Type B pancreatic cell (in vitro differentiated cells): ENCODE results near the gene R3HDM2. TPM values are rescaled to one million over a fixed set of nuclear protein-coding genes. Genes with fewer than 3 reads are reported as not detected.

Source experiments
- DNase-seq: peaks from one replicate; pipeline ENCODE4 v3.0.0; 2021; ENCODE audit warnings: mixed read lengths; ENCODE audit not compliant: unreplicated experiment; ENCODE audit errors: extremely low spot score
- H3K27ac Mint-ChIP-seq: 2 replicates; pipeline ENCODE4 v1.8.0; 2021; ENCODE audit warnings: mild to moderate bottlenecking, mixed read lengths
- H3K27me3 Mint-ChIP-seq: 2 replicates; pipeline ENCODE4 v1.8.0; 2021; ENCODE audit warnings: mixed read lengths
- H3K36me3 Mint-ChIP-seq: 2 replicates; pipeline ENCODE4 v1.8.0; 2021; ENCODE audit warnings: mixed read lengths
- H3K4me1 Mint-ChIP-seq: one replicate; pipeline ENCODE4 v1.8.0; 2021; ENCODE audit warnings: mixed read lengths; ENCODE audit not compliant: unreplicated experiment
- H3K4me3 Mint-ChIP-seq: 2 replicates; pipeline ENCODE4 v1.8.0; 2021; ENCODE audit warnings: mild to moderate bottlenecking, mixed read lengths
- H3K9me3 Mint-ChIP-seq: 2 replicates; pipeline ENCODE4 v1.8.0; 2021; ENCODE audit warnings: mixed read lengths
- CTCF ChIP-seq: fragments of 200-600 bp; sonication (generic); conservative IDR thresholded peaks from 2 replicates; pipeline ENCODE4 v1.5.0; 2021; ENCODE audit warnings: antibody characterized with exemption, mild to moderate bottlenecking
- total RNA-seq: library from RNA; stranded (reverse); gene quantifications from 2 replicates; pipeline ENCODE4 v1.2.1, GENCODE V29; 2021; ENCODE audit warnings: low replicate concordance

The R3HDM2 gene
- total RNA-seq, 1 donor from 2014 or later, result 59.0 TPM

GRCh38 chr12:57469296-57470164 lies 38.7 kb upstream of the R3HDM2 start:
- H3K4me3 Mint-ChIP-seq, result no peak overlapping the region
- peaks cover 54% of the 10 kb centered on the region for H3K27me3 Mint-ChIP-seq
- TF ChIP-seq CTCF, result no peak
- H3K36me3 Mint-ChIP-seq, result no peaks in the 10 kb centered on the region
- no peaks in the 10 kb centered on the region for H3K4me1 Mint-ChIP-seq
- DNase-seq, result no peak
- H3K27ac Mint-ChIP-seq, result no peak overlapping the region
- no peaks in the 10 kb centered on the region for H3K9me3 Mint-ChIP-seq

GRCh38 chr12:57467915-57468314 lies 37.1 kb upstream of the R3HDM2 start:
- no peak for TF ChIP-seq CTCF
- no peak overlapping the region for H3K27ac Mint-ChIP-seq
- no peaks in the 10 kb centered on the region for H3K36me3 Mint-ChIP-seq
- H3K4me3 Mint-ChIP-seq, result no peak overlapping the region
- H3K9me3 Mint-ChIP-seq, result no peaks in the 10 kb centered on the region
- peaks cover 5% of the 10 kb centered on the region for H3K4me1 Mint-ChIP-seq
- H3K27me3 Mint-ChIP-seq, result peaks cover 39% of the 10 kb centered on the region
- no peak for DNase-seq

- Mint-ChIP-seq H3K4me3 (no peak overlapping the region), H3K9me3 (no peaks in the 10 kb centered on the region), H3K27me3 (peaks cover 39% of the 10 kb centered on the region), H3K4me1 (peaks cover 11% of the 10 kb centered on the region), H3K27ac (no peak overlapping the region), H3K36me3 (no peaks in the 10 kb centered on the region)
- DNase-seq, result no peak
- no peak for TF ChIP-seq CTCF
Observed at GRCh38 chr12:57467212-57467874, 36.5 kb upstream of the R3HDM2 start.

GRCh38 chr12:57465747-57466505 lies 35.1 kb upstream of the R3HDM2 start:
- Mint-ChIP-seq H3K36me3 (no peaks in the 10 kb centered on the region), H3K27me3 (peaks cover 32% of the 10 kb centered on the region), H3K4me3 (no peak overlapping the region), H3K27ac (no peak overlapping the region), H3K4me1 (peaks cover 11% of the 10 kb centered on the region), H3K9me3 (no peaks in the 10 kb centered on the region)
- no peak for TF ChIP-seq CTCF
- DNase-seq, result no peak

DNA sequence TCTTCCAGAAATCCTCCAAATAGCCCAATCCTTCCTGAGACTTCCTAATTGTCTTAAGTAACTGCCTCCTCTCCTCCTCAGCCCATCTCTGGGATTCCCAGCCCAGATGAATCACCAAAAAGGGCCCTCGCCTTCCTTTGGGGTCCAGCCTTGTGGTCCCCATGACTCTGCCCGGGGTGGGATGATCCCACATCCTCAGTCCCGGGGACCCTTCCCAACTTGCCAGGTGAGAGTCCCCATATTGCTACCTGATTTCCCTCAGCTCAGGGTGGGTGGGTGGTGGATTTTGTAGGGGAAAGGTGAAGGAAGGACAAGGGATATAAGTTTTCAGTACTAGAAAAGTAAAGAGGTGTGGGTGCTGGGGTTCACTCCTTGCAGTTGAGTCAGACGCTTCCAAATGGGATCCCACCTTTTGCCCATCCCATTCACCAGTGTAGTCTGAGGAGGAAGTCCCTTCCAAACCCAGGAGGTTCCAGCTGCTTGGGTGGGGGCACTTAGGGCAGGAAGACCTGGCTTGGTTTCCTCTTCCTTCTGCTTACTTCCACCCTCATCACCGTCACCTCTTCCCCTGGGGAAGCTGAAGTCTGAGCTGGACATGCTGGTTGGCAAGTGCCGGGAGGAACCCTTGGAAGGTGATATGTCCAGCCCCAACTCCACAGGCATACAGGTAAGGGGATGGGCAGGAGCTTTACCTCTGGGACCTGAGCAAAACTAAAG lies 34.3 kb upstream of the R3HDM2 start:
- no peaks in the 10 kb centered on the region for H3K36me3 Mint-ChIP-seq
- peaks cover 35% of the 10 kb centered on the region for H3K27me3 Mint-ChIP-seq
- H3K27ac Mint-ChIP-seq, result no peak overlapping the region
- no peaks in the 10 kb centered on the region for H3K9me3 Mint-ChIP-seq
- no peak for TF ChIP-seq CTCF
- H3K4me3 Mint-ChIP-seq, result no peak overlapping the region
- H3K4me1 Mint-ChIP-seq, result peaks cover 15% of the 10 kb centered on the region
- DNase-seq, result no peak
